GM18951 (cell line): Measurements from ENCODE around the gene AP3D1.

ENCODE experiments used
- POLR2A ChIP-seq: IDR thresholded peaks from 4 replicates; pipeline ENCODE4 v1.6.1; 2011; ENCODE audit warnings: mild to moderate bottlenecking; ENCODE audit not compliant: insufficient read length, insufficient read depth; ENCODE audit errors: extremely low read depth
- in situ Hi-C: fragments of 300-500 bp; cut with MboI; formaldehyde crosslinking; loops from one replicate; pipeline ENCODE4 v1.12.0; 2022; ENCODE audit warnings: low sequenced_read_pairs, mixed read lengths, inconsistent platforms; ENCODE audit not compliant: unreplicated experiment

The AP3D1 gene

GRCh38 chr19:2189880-2190279 lies 38.5 kb upstream of the AP3D1 start:
- in situ Hi-C loops = no loop called here
- TF ChIP-seq POLR2A = no peak

- in situ Hi-C loops = no loop called here
- TF ChIP-seq POLR2A = no peak
Measured at GRCh38 chr19:2188708-2189385, 37.5 kb upstream of the AP3D1 start.

GRCh38 chr19:2187159-2187558 lies 35.8 kb upstream of the AP3D1 start:
- TF ChIP-seq POLR2A = no peak
- in situ Hi-C loops = no loop called here

- in situ Hi-C loops = no loop called here
- TF ChIP-seq POLR2A = no peak
Measured at GRCh38 chr19:2186071-2186846, 34.9 kb upstream of the AP3D1 start.

GRCh38 chr19:2185734-2186070 lies 34.3 kb upstream of the AP3D1 start:
- no peak for TF ChIP-seq POLR2A
- in situ Hi-C loops = no loop called here

GRCh38 chr19:2184422-2184975 lies 33.1 kb upstream of the AP3D1 start:
- in situ Hi-C loops = no loop called here
- TF ChIP-seq POLR2A = no peak

GRCh38 chr19:2181633-2181997 lies 30.2 kb upstream of the AP3D1 start:
- in situ Hi-C loops = no loop called here
- TF ChIP-seq POLR2A = no peak

GRCh38 chr19:2180881-2181632 lies 29.7 kb upstream of the AP3D1 start:
- in situ Hi-C loops = no loop called here
- TF ChIP-seq POLR2A = no peak

- no peak for TF ChIP-seq POLR2A
- in situ Hi-C loops = no loop called here
Measured at GRCh38 chr19:2180114-2180513, 28.7 kb upstream of the AP3D1 start.

GRCh38 chr19:2179095-2179494 lies 27.7 kb upstream of the AP3D1 start:
- no peak for TF ChIP-seq POLR2A
- in situ Hi-C loops = no loop called here

GRCh38 chr19:2176337-2176994 lies 25.1 kb upstream of the AP3D1 start:
- TF ChIP-seq POLR2A = no peak
- in situ Hi-C loops = no loop called here

- no peak for TF ChIP-seq POLR2A
- in situ Hi-C loops = no loop called here
Measured at GRCh38 chr19:2175742-2176141, 24.4 kb upstream of the AP3D1 start.
